PC-9 (cell line): ENCODE measurements around the gene GPS1. TPM values are rescaled to one million over a fixed set of nuclear protein-coding genes. Genes with fewer than 3 reads are reported as not detected.

Experiments used
- BruUV-seq: library from RNA; stranded (reverse); fragments of 400-500 nt; replicated peaks from 2 replicates; lab custom pipeline; 2021; lab: Mats Ljungman, UMichigan
- CTCF ChIA-PET: fragments of 300-600 bp; sonication (Branson Sonifier 250); formaldehyde crosslinking; loops from one replicate; lab custom pipeline; 2022; ENCODE audit warnings: antibody characterized with exemption; lab: Charles Lee
- POLR2A ChIA-PET: fragments of 300-600 bp; sonication (Branson Sonifier 250); formaldehyde crosslinking; loops from one replicate; lab custom pipeline; 2022; ENCODE audit warnings: antibody characterized with exemption; ENCODE audit not compliant: unreplicated experiment; lab: Charles Lee
- DNase-seq, 2 experiments: peaks; one replicate each; pipeline versions ENCODE4 v3.0.0 to v3.0.0-alpha.2; 2015 to 2022; ENCODE audit warnings: mixed read lengths in 1 of 2
- H2AFZ ChIP-seq: fragments of 200-600 bp; sonication (generic); 2 replicates; pipeline ENCODE4 v1.8.1; 2017; ENCODE audit warnings: antibody characterized with exemption
- H3F3A ChIP-seq: fragments of 200-600 bp; sonication (generic); 2 replicates; pipeline ENCODE4 v1.8.1; 2017; ENCODE audit warnings: antibody characterized with exemption, mild to moderate bottlenecking, low read depth; ENCODE audit not compliant: insufficient read depth
- H3K27ac ChIP-seq: fragments of 200-600 bp; sonication (generic); 2 replicates; pipeline ENCODE4 v1.6.1; 2016; ENCODE audit warnings: mixed run types
- H3K27me3 ChIP-seq: fragments of 200-600 bp; sonication (generic); 2 replicates; pipeline ENCODE4 v1.6.1; 2016; ENCODE audit warnings: low read depth, mixed run types; ENCODE audit not compliant: insufficient read depth
- H3K36me3 ChIP-seq: fragments of 200-600 bp; sonication (generic); 2 replicates; pipeline ENCODE4 v1.6.1; 2016; ENCODE audit warnings: low read depth, mixed run types
- H3K4me1 ChIP-seq: fragments of 200-600 bp; sonication (generic); replicated peaks from 2 replicates; pipeline ENCODE4 v1.6.1; 2016; ENCODE audit warnings: mixed run types; ENCODE audit not compliant: insufficient read depth
- H3K4me2 ChIP-seq: fragments of 200-600 bp; sonication (generic); 2 replicates; pipeline ENCODE4 v1.6.1; 2017; ENCODE audit warnings: mixed run types
- H3K4me3 ChIP-seq: fragments of 200-600 bp; sonication (generic); 2 replicates; pipeline ENCODE4 v1.6.1; 2016; ENCODE audit warnings: mixed run types
- H3K79me2 ChIP-seq: fragments of 200-600 bp; sonication (generic); 2 replicates; pipeline ENCODE4 v1.6.1; 2017; ENCODE audit warnings: low read depth, mixed run types
- H3K9me2 ChIP-seq: fragments of 200-600 bp; sonication (generic); 2 replicates; pipeline ENCODE4 v1.8.1; 2017; ENCODE audit warnings: mild to moderate bottlenecking; ENCODE audit not compliant: insufficient read depth
- H3K9me3 ChIP-seq: fragments of 200-600 bp; sonication (generic); 2 replicates; pipeline ENCODE4 v1.8.1; 2016; ENCODE audit warnings: low read depth; ENCODE audit not compliant: insufficient read depth
- H4K20me1 ChIP-seq: fragments of 200-600 bp; sonication (generic); 2 replicates; pipeline ENCODE4 v1.8.1; 2017; ENCODE audit not compliant: insufficient read depth
- CTCF ChIP-seq: fragments of 200-600 bp; sonication (generic); conservative IDR thresholded peaks from 2 replicates; pipeline ENCODE4 v1.6.1; 2017; ENCODE audit warnings: mixed run types, antibody characterized with exemption, mild to moderate bottlenecking, moderate library complexity
- EZH2 ChIP-seq: fragments of 200-600 bp; sonication (generic); IDR thresholded peaks from 2 replicates; pipeline ENCODE4 v1.8.0; 2017; ENCODE audit warnings: antibody characterized with exemption, low read depth
- intact Hi-C: fragments of 100-400 bp; cut with micrococcal nuclease; formaldehyde crosslinking; loops from one replicate; pipeline ENCODE4 v1.10.0; 2022; ENCODE audit not compliant: unreplicated experiment
- total RNA-seq: library from RNA; stranded (reverse); gene quantifications from 2 replicates; pipeline ENCODE4 v1.2.3, GENCODE V29; 2021

The GPS1 gene
- total RNA-seq, 1 experiment from 2014 or later: 121 TPM

DNA sequence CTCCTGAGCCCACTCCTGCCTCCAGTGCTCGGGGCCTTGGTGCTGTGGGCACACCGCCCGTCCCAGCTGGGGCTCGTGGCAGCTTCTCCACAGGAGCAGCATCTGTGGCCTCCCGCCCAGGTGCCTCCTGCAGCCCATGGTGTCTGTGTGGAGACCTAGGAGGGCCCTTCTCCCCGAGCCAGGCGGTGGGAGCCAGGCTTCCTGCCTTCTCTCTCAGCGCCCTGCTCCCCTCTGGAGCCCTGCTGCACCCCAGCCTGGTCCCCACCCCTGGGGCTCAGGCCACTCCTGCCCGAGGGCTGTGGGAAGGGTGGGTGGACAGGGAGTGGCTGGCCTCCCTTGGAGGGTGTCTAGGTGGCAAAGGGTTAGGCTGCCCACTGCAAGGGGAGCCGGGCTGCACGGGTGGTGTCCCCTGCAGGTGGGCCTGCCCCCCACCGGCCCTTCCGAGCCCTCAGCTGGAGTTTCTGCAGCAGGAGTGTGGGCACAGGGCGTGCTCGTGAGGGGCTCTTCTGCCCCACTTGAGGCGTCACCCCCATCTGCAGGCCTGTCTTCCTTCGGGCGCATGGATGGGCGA is 40.0 kb upstream of the GPS1 start:
- no peak overlapping the region for H3K27ac ChIP-seq
- H3K9me2 ChIP-seq: no peaks in the 10 kb centered on the region
- DNase-seq: no peak
- H2AFZ ChIP-seq: no peak overlapping the region
- no TSS peak for BruUV-seq
- H3K79me2 ChIP-seq: no peaks in the 10 kb centered on the region
- ChIA-PET POLR2A (no interaction called here), CTCF (no interaction called here)
- H3K27me3 ChIP-seq: no peaks in the 10 kb centered on the region
- no peaks in the 10 kb centered on the region for H3F3A ChIP-seq
- TF ChIP-seq CTCF: no peak
- H3K4me3 ChIP-seq: no peak overlapping the region
- H3K4me1 ChIP-seq: no peaks in the 10 kb centered on the region
- intact Hi-C loops: no loop called here
- no peaks in the 10 kb centered on the region for H3K36me3 ChIP-seq
- no peaks in the 10 kb centered on the region for H3K9me3 ChIP-seq
- H3K4me2 ChIP-seq: no peak overlapping the region
- H4K20me1 ChIP-seq: no peaks in the 10 kb centered on the region

DNA sequence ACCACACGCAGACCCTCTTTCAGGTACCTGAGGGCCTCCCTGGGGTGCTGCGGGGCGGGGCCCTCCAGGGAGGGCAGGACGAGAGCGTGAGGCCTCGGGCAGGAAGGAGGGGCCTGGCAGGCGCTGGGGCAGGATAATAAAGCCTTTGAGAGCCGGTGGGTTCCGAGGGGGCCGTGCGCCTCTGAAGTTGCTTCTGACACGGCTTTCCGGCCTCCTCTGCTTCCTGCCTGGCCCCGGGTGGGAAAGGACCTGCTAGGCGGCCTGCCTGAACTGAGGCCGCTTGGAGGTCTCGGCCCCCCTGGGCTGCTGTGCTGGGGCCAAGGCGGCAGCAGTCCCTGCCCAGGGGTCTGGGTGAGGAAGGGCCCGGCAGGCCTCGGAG is 39.4 kb upstream of the GPS1 start:
- no peak for DNase-seq
- H2AFZ ChIP-seq: no peak overlapping the region
- H3K4me1 ChIP-seq: no peaks in the 10 kb centered on the region
- H3K4me2 ChIP-seq: no peak overlapping the region
- BruUV-seq: no TSS peak
- H3K27me3 ChIP-seq: no peaks in the 10 kb centered on the region
- no peak for TF ChIP-seq EZH2
- TF ChIP-seq CTCF: no peak
- ChIA-PET CTCF (no interaction called here), POLR2A (no interaction called here)
- no peak overlapping the region for H3K27ac ChIP-seq
- no peaks in the 10 kb centered on the region for H3K36me3 ChIP-seq
- no peaks in the 10 kb centered on the region for H4K20me1 ChIP-seq
- no peaks in the 10 kb centered on the region for H3K79me2 ChIP-seq
- intact Hi-C loops: no loop called here
- H3K9me3 ChIP-seq: no peaks in the 10 kb centered on the region
- H3K9me2 ChIP-seq: no peaks in the 10 kb centered on the region
- H3F3A ChIP-seq: no peaks in the 10 kb centered on the region
- H3K4me3 ChIP-seq: no peak overlapping the region

- Histone ChIP-seq H3K4me3 (no peak overlapping the region), H3K79me2 (no peaks in the 10 kb centered on the region), H3K4me1 (no peaks in the 10 kb centered on the region), H3K9me2 (no peaks in the 10 kb centered on the region), H3K9me3 (no peaks in the 10 kb centered on the region), H3F3A (no peaks in the 10 kb centered on the region), H4K20me1 (no peaks in the 10 kb centered on the region), H2AFZ (no peak overlapping the region), H3K36me3 (no peaks in the 10 kb centered on the region), H3K27me3 (no peaks in the 10 kb centered on the region), H3K4me2 (no peak overlapping the region), H3K27ac (no peak overlapping the region)
- BruUV-seq: no TSS peak
- no peak for TF ChIP-seq EZH2
- TF ChIP-seq CTCF: no peak
- POLR2A ChIA-PET: interaction anchor here (0.6 kb wide), 1 partner anchor 9 kb away, joined by 3 read pairs; no protein-coding TSS in a partner anchor
- CTCF ChIA-PET: interaction anchor here (0.6 kb wide), 1 partner anchor 337 kb away, joined by 3 read pairs; no protein-coding TSS in a partner anchor
- no peak for DNase-seq
- intact Hi-C loops: no loop called here
These were observed 38.9 kb upstream of the GPS1 start for GRCh38 chr17:82012640-82013295.
